Activated CD8-positive, alpha-beta memory T cell treated with anti-CD3 and anti-CD28 coated beads, Interleukin-2, amount 10 ng/mL, durations not matched to agents 7 days and 5 days (primary cell): ENCODE measurements around the gene PHF21A. TPM values are rescaled to one million over a fixed set of nuclear protein-coding genes. Genes with fewer than 3 reads are reported as not detected.

ENCODE experiments used
- ATAC-seq: fragments of 150-1000 bp; cut with Tn5 transposase; one replicate; pipeline ENCODE4 v1.10.0; 2021; ENCODE audit warnings: moderate library complexity
- CTCF ChIA-PET: fragments of 350-600 bp; sonication (Branson Sonifier 250); formaldehyde crosslinking; loops from one replicate; lab custom pipeline; 2021; ENCODE audit warnings: antibody characterized with exemption; lab: Charles Lee
- DNase-seq: peaks from one replicate; pipeline ENCODE4 v3.0.0-alpha.2; 2020
- H3K27ac Mint-ChIP-seq: one replicate; pipeline ENCODE4 v1.8.0; 2021; ENCODE audit warnings: mild to moderate bottlenecking, mixed read lengths
- H3K27me3 Mint-ChIP-seq: one replicate; pipeline ENCODE4 v1.8.0; 2021; ENCODE audit warnings: mixed read lengths
- H3K36me3 Mint-ChIP-seq: one replicate; pipeline ENCODE4 v1.8.0; 2021; ENCODE audit warnings: mild to moderate bottlenecking, mixed read lengths
- H3K4me1 Mint-ChIP-seq: one replicate; pipeline ENCODE4 v1.8.0; 2021; ENCODE audit warnings: mixed read lengths
- H3K4me3 Mint-ChIP-seq: one replicate; pipeline ENCODE4 v1.8.0; 2021; ENCODE audit warnings: mild to moderate bottlenecking, moderate library complexity, mixed read lengths
- H3K9me3 Mint-ChIP-seq: one replicate; pipeline ENCODE4 v1.8.0; 2022; ENCODE audit warnings: low read depth, mixed read lengths
- total RNA-seq, 2 experiments: library from RNA; stranded (reverse); gene quantifications; one replicate each; pipeline ENCODE4 v1.2.3, GENCODE V29; 2021

PHF21A gene
- total RNA-seq, 2 experiments from 2014 or later = 34.6 to 39.7 TPM

DNA sequence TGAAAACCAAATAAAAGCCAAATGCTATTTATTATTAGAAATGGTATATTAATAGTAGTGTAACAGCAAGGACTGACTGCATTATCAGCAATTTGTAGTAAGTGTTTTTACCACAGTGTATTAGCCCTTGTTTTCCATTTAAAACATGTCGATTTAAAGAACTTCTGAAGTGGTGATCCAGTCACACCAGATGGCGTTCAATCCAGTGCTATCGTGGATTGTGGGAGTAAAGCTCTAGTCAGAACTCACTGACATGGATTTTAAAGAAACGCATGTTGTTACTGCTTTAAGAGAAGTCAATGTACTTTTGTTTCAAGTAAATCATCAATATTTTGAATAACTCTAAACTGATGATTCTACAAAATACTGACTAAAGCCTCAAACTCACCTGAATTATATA is 147.7 kb downstream of the PHF21A start:
- H3K36me3 Mint-ChIP-seq = peaks cover 8% of the 10 kb centered on the region
- no peak overlapping the region for H3K27ac Mint-ChIP-seq
- no peaks in the 10 kb centered on the region for H3K27me3 Mint-ChIP-seq
- H3K4me1 Mint-ChIP-seq = no peaks in the 10 kb centered on the region
- no peak overlapping the region for H3K4me3 Mint-ChIP-seq
- no peak for DNase-seq
- no peak for ATAC-seq
- CTCF ChIA-PET = interaction anchor here (0.6 kb wide), 1 partner anchor 44 kb away, joined by 4 read pairs; no protein-coding TSS in a partner anchor
- no peaks in the 10 kb centered on the region for H3K9me3 Mint-ChIP-seq

DNA sequence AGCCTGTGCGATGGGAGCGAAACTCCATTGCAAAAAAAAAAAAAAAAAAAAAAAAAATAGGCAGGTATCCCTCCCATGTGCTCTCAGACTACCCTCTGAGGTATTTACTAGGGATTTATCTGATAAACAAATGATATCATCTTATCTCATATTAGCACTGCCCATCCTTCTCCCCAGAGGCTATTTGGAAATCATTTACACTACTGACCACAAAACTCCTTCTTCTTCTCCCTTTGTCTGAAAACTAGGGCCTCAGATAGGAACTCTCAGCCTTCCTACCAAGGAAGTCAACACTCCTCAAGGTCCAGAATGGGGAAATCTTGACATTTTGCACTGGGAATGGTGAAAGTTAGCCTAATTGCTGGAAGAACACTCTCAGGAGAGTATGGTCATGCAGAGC is 152.4 kb downstream of the PHF21A start:
- no peaks in the 10 kb centered on the region for H3K4me1 Mint-ChIP-seq
- CTCF ChIA-PET = interaction anchor here (1.3 kb wide), 1 partner anchor 9 kb away, joined by 3 read pairs; no protein-coding TSS in a partner anchor
- H3K27me3 Mint-ChIP-seq = no peaks in the 10 kb centered on the region
- ATAC-seq (no peak), DNase-seq (no peak)
- no peaks in the 10 kb centered on the region for H3K9me3 Mint-ChIP-seq
- no peak overlapping the region for H3K4me3 Mint-ChIP-seq
- peaks cover 7% of the 10 kb centered on the region for H3K36me3 Mint-ChIP-seq
- no peak overlapping the region for H3K27ac Mint-ChIP-seq

DNA sequence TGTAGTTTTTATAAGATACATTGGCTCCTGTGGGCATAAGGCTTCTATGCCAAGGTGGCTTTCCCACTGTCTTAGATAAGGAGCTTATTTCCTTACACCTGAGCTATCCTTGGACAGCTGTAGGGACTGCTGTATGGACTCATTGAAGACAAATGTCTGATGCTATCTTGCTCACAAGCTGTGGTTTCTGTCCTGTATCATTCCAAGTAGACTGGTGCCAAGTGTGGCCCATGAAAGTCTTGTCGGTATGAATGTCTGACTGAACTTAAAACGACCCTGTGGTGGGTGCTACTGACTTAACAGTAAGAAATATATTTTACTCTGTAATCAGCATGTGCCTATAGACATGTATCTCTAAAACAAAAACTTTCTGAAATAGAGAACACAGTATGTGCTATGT is 153.7 kb downstream of the PHF21A start:
- CTCF ChIA-PET = interaction anchor here (1.2 to 4.5 kb wide), 3 partner anchors 11 to 39 kb away, joined by 5 to 43 read pairs (median 5); no protein-coding TSS in a partner anchor
- Mint-ChIP-seq H3K27ac (no peak overlapping the region), H3K27me3 (no peaks in the 10 kb centered on the region), H3K9me3 (no peaks in the 10 kb centered on the region), H3K4me3 (no peak overlapping the region), H3K36me3 (peaks cover 7% of the 10 kb centered on the region), H3K4me1 (no peaks in the 10 kb centered on the region)
- DNase-seq = no peak
- no peak for ATAC-seq

GRCh38 chr11:45964911-45965389 is 156.3 kb downstream of the PHF21A start:
- Mint-ChIP-seq H3K27ac (no peak overlapping the region), H3K9me3 (no peaks in the 10 kb centered on the region), H3K27me3 (no peaks in the 10 kb centered on the region), H3K4me1 (no peaks in the 10 kb centered on the region), H3K4me3 (no peak overlapping the region), H3K36me3 (peaks cover 8% of the 10 kb centered on the region)
- CTCF ChIA-PET = interaction anchor here (0.7 to 4.5 kb wide), 40 partner anchors 9 to 353 kb away, joined by 3 to 43 read pairs (median 4); no protein-coding TSS in a partner anchor
- peak; percentile 94 for ATAC-seq
- DNase-seq = peak; percentile 69

DNA sequence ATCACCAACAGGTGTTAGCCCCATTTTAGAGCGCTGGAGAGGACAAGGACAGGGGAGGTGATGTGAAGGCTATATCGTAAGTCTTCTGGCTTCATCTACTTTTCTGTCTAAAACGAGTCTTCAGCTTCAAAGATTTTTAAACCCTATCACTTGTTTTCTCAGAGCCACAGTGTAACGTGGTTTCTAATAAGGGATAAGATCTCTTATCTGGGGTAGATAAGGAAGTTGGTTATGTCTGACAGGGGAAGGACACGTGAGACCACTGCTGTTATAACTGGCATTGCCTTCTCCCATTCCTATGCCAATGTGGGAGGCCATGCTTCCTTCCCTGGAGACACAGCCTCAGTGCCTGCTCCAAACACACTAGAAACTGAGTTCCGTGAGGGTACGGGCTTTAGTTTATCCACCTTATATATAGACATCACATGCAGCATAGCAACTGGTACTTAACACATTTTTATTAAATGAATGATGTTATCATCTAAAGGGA is 159.5 kb downstream of the PHF21A start:
- H3K27ac Mint-ChIP-seq = no peak overlapping the region
- ATAC-seq (no peak), DNase-seq (no peak)
- no peaks in the 10 kb centered on the region for H3K9me3 Mint-ChIP-seq
- H3K36me3 Mint-ChIP-seq = peaks cover 5% of the 10 kb centered on the region
- H3K27me3 Mint-ChIP-seq = no peaks in the 10 kb centered on the region
- no peak overlapping the region for H3K4me3 Mint-ChIP-seq
- H3K4me1 Mint-ChIP-seq = no peaks in the 10 kb centered on the region
- CTCF ChIA-PET = interaction anchor here (1.2 kb wide), 1 partner anchor 45 kb away, joined by 3 read pairs; no protein-coding TSS in a partner anchor

GRCh38 chr11:45960387-45961095 is 160.7 kb downstream of the PHF21A start:
- ATAC-seq = no peak
- CTCF ChIA-PET = interaction anchor here (1.2 to 1.8 kb wide), 2 partner anchors 46 to 118 kb away, joined by 3 to 4 read pairs; no protein-coding TSS in a partner anchor
- Mint-ChIP-seq H3K27ac (no peak overlapping the region), H3K36me3 (peaks cover 7% of the 10 kb centered on the region), H3K4me1 (no peaks in the 10 kb centered on the region), H3K9me3 (no peaks in the 10 kb centered on the region), H3K4me3 (no peak overlapping the region), H3K27me3 (no peaks in the 10 kb centered on the region)
- DNase-seq = no peak

DNA sequence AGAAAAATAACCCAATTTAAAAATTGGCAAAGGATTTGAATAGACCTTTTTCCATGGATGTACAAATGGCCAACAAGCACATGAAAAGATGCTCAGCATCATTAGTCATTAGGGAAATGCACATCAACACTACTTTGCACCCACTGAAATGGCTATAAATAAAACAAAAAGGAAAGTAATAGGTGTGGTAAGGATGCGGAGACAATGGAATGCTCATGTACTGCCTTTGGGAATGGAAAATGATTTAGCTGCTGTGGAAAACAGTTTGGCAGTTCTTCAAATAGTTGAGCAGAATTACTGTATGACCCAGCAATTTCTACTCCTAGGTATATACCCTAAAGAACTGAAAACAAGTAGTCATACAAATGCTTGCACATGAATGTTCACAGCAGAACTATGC is 161.4 kb downstream of the PHF21A start:
- no peak for DNase-seq
- ATAC-seq = no peak
- no peaks in the 10 kb centered on the region for H3K4me1 Mint-ChIP-seq
- no peaks in the 10 kb centered on the region for H3K27me3 Mint-ChIP-seq
- no peak overlapping the region for H3K27ac Mint-ChIP-seq
- CTCF ChIA-PET = interaction anchor here (1.8 kb wide), 1 partner anchor 117 kb away, joined by 4 read pairs; no protein-coding TSS in a partner anchor
- H3K9me3 Mint-ChIP-seq = no peaks in the 10 kb centered on the region
- H3K36me3 Mint-ChIP-seq = peaks cover 13% of the 10 kb centered on the region
- no peak overlapping the region for H3K4me3 Mint-ChIP-seq

DNA sequence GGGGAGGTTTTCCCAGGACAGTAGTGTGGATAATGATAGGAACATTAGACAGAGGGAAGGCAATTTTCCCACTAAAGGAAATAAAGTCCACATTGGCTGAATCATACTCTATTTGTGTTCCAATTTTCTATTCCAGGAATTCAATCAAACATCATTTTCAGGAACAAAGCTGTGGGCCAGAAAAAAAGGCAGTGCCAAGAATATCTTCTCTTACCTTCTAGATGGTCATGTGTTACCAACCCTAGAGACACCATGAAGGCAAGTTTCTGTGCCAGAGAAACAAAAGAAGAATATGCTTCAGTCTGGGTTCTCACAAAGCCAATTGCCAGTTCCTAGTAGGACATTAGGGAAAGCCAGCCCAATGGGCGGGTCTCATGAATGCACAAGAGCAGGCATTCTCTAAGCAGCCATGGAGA is 171.3 kb downstream of the PHF21A start:
- Mint-ChIP-seq H3K9me3 (no peaks in the 10 kb centered on the region), H3K27me3 (no peaks in the 10 kb centered on the region), H3K4me3 (no peak overlapping the region), H3K4me1 (no peaks in the 10 kb centered on the region), H3K27ac (no peak overlapping the region), H3K36me3 (peaks cover 13% of the 10 kb centered on the region)
- CTCF ChIA-PET = no interaction called here
- ATAC-seq (no peak), DNase-seq (no peak)

DNA sequence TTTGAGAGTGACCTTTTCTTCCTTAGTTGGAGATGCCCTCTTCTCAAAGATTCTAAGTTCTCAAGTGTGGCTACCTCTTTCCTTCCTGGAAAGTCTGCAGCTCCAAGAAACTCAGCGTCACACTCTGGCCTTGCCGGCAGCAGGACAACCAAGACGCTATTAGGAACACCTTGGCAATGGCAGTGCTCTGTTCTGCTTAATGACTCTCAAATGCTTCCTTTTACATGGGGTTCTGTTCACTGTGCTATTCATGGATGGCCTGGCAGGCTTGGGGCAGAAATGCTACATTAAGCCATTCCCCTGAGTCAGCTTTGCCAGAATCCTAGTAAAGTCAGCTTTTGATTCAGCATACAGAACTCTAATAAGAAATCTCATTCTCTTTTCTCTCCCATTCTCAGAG is 172.9 kb downstream of the PHF21A start:
- Mint-ChIP-seq H3K36me3 (peaks cover 13% of the 10 kb centered on the region), H3K4me3 (no peak overlapping the region), H3K4me1 (no peaks in the 10 kb centered on the region), H3K27ac (no peak overlapping the region), H3K9me3 (no peaks in the 10 kb centered on the region), H3K27me3 (no peaks in the 10 kb centered on the region)
- DNase-seq (no peak), ATAC-seq (no peak)
- CTCF ChIA-PET = interaction anchor here (1.0 to 2.1 kb wide), 2 partner anchors 17 to 127 kb away, joined by 3 to 9 read pairs; no protein-coding TSS in a partner anchor

DNA sequence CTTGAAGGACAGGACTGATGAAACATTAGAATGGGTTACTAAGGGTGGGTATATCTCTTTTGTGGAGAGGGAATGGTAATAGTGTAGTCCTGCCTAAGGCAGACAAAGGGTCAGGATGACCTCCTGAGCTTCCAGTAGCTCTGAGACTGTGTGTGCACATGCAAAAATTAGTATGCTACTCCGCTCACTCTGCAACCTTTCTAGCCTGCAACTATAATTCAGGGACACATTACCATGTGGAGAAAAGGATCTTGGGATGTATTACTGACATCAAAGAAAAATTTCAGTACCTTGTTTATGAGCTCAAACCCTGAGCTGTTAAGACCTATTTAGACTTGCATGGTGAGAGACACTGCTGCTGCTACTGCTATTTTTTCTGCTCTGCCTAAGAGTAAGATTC is 173.4 kb downstream of the PHF21A start:
- Mint-ChIP-seq H3K27ac (no peak overlapping the region), H3K4me1 (no peaks in the 10 kb centered on the region), H3K27me3 (no peaks in the 10 kb centered on the region), H3K9me3 (no peaks in the 10 kb centered on the region), H3K36me3 (peaks cover 10% of the 10 kb centered on the region), H3K4me3 (no peak overlapping the region)
- CTCF ChIA-PET = interaction anchor here (2.1 kb wide), 1 partner anchor 17 kb away, joined by 9 read pairs; no protein-coding TSS in a partner anchor
- ATAC-seq = no peak
- no peak for DNase-seq

GRCh38 chr11:45945397-45945999 is 175.8 kb downstream of the PHF21A start:
- no peak overlapping the region for H3K27ac Mint-ChIP-seq
- CTCF ChIA-PET = no interaction called here

GRCh38 chr11:45942381-45942780 is 178.9 kb downstream of the PHF21A start:
- ATAC-seq (no peak), DNase-seq (no peak)
- H3K27me3 Mint-ChIP-seq = no peaks in the 10 kb centered on the region
- H3K27ac Mint-ChIP-seq = no peak overlapping the region
- CTCF ChIA-PET = no interaction called here
- H3K4me1 Mint-ChIP-seq = no peaks in the 10 kb centered on the region
- H3K9me3 Mint-ChIP-seq = no peaks in the 10 kb centered on the region
- peaks cover 8% of the 10 kb centered on the region for H3K36me3 Mint-ChIP-seq
- no peak overlapping the region for H3K4me3 Mint-ChIP-seq

More at GRCh38 chr11:45945397-45945999, 175.8 kb downstream of the PHF21A start:
- Mint-ChIP-seq H3K36me3 (peaks cover 9% of the 10 kb centered on the region), H3K4me1 (no peaks in the 10 kb centered on the region), H3K4me3 (no peak overlapping the region), H3K27me3 (no peaks in the 10 kb centered on the region), H3K9me3 (no peaks in the 10 kb centered on the region)
- DNase-seq (no peak), ATAC-seq (no peak)

GRCh38 chr11:45941285-45941684 is 180.0 kb downstream of the PHF21A start:
- DNase-seq (no peak), ATAC-seq (no peak)
- Mint-ChIP-seq H3K27ac (no peak overlapping the region), H3K4me3 (no peak overlapping the region), H3K36me3 (peaks cover 8% of the 10 kb centered on the region), H3K9me3 (no peaks in the 10 kb centered on the region), H3K4me1 (no peaks in the 10 kb centered on the region), H3K27me3 (no peaks in the 10 kb centered on the region)
- CTCF ChIA-PET = no interaction called here
